Measurements from ENCODE around the gene EMC9.

DNA sequence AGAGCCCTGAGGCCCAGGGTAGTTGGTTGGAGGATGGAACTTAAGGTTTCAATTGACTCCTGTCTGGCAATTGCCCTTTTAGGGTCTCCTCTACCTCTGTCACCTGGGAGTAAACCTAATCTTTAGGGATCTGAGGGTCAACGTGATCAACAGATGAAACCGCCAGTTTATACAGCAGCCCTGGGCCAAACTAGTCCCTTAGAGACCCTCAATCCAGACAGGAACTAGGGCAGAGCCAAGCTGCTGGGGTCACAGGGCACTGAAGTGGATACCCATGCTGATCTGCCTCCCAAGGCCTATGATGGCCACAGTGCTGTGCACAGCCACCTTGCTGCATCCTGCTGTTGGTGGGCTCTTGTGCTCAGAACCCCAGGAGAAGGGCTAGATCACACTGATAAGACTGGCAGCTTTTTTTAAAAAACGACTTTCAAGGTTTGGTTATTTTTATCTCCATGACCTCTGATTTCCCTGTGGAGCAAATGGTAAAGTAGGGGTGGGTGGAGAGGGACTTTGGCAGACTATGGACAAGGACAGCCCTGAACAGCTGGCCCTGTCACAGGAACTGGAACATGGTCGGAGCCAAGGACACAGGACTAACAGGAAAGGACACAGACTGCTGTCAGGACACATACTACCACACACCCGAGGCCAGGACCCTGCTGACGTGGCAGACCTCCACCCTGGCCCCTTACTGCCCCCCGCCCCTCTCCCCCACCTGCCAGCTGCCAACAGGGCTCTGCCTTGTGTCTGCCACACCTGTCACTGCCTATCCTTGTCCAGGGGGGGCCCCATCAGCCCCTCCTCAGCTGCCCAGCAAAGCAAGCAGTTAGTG lies 10.5 kb downstream of the EMC9 start:
- TF ChIP-seq, protein P1, sequence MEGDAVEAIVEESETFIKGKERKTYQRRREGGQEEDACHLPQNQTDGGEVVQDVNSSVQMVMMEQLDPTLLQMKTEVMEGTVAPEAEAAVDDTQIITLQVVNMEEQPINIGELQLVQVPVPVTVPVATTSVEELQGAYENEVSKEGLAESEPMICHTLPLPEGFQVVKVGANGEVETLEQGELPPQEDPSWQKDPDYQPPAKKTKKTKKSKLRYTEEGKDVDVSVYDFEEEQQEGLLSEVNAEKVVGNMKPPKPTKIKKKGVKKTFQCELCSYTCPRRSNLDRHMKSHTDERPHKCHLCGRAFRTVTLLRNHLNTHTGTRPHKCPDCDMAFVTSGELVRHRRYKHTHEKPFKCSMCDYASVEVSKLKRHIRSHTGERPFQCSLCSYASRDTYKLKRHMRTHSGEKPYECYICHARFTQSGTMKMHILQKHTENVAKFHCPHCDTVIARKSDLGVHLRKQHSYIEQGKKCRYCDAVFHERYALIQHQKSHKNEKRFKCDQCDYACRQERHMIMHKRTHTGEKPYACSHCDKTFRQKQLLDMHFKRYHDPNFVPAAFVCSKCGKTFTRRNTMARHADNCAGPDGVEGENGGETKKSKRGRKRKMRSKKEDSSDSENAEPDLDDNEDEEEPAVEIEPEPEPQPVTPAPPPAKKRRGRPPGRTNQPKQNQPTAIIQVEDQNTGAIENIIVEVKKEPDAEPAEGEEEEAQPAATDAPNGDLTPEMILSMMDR (IDR thresholded peaks at IDR 0.05), result no peak
- TF ChIP-seq POLR2AphosphoS5 (IDR thresholded peaks at IDR 0.05; ENCODE audit: insufficient read depth in 1 of 2, low read depth in 1 of 2) (no peak), POLR2A (IDR thresholded peaks at IDR 0.05) (no peak)

Measured in vagina (tissue), 2 donors.